Stomach (tissue), 4 donors: ENCODE measurements around the gene MAPRE2.

Experiments
- CTCF ChIP-seq, 7 experiments: fragments of 450-650 bp in 4 of 7; fragments of 200-600 bp in 3 of 7; sonication (generic) in 3 of 7; IDR thresholded peaks; one replicate each; pipeline ENCODE4 v1.5.1; 2016 to 2019; ENCODE audit warnings: antibody characterized with exemption in 7 of 7, control low read depth in 2 of 7, mild to moderate bottlenecking in 1 of 7
- POLR2AphosphoS5 ChIP-seq, 3 donors: sonication (generic); formaldehyde crosslinking; IDR thresholded peaks; one replicate each; pipeline ENCODE4 v1.6.1; 2016; ENCODE audit warnings: antibody characterized with exemption in 3 of 3

GRCh38 chr18:35061336-35061735, 20.1 kb downstream of the MAPRE2 start:
- TF ChIP-seq CTCF (IDR thresholded peaks at IDR 0.05), result no peak
- TF ChIP-seq POLR2AphosphoS5 (IDR thresholded peaks at IDR 0.05), result no peak
